NCI-H2107 (cell line): Measurements from ENCODE around the gene PIGQ.

ENCODE experiments used
- DNase-seq: peaks from one replicate; lab custom pipeline; 2025; lab: John Stamatoyannopoulos, UW

Gene PIGQ

DNA sequence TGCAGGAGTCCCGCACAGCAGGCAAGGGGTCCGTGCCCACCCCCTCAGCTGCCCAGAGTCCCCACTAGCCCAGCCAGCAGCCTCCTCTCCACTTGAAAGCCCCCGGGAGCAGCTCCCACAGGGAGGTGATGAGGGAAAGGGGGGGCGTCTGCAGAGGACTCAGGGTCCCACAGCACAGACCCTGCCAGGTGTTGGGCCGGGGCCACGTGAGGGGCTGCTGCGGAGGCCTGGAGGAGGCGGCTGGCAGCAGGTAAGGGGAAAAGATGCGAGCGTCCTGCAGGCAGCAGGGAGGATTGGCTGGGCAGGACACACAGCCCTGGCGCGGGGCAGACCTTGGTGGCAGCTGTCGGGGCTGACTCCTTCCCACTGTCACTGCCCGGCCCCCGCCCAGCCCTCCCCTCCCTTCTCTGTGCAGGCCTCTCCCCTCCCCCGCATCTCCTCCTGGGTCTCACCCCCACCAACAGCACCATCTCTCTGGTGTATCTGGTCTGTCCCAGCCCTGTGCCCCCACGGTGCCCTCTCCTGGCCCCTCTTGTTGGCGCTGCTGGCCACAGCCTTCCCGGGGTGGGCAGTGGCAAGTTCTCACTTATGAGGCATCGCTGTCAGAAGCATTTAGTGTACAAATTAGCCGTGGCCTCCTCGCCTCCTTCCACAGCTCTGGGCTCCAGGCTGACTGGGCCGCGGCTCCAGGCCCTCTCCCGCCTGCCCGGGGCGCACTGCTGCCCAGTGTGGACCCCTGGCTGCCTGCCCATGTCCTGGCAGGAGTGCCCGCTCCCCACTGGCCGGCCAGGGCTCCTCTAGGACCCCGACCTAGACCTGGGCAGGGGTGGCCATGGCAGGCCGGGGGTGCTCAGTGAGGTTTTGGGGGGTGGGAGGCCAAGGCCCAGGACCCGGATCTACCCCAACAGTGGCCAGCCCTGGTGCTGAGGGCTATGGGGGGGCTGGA lies 14.0 kb upstream of the PIGQ start:
- no peak for DNase-seq

DNA sequence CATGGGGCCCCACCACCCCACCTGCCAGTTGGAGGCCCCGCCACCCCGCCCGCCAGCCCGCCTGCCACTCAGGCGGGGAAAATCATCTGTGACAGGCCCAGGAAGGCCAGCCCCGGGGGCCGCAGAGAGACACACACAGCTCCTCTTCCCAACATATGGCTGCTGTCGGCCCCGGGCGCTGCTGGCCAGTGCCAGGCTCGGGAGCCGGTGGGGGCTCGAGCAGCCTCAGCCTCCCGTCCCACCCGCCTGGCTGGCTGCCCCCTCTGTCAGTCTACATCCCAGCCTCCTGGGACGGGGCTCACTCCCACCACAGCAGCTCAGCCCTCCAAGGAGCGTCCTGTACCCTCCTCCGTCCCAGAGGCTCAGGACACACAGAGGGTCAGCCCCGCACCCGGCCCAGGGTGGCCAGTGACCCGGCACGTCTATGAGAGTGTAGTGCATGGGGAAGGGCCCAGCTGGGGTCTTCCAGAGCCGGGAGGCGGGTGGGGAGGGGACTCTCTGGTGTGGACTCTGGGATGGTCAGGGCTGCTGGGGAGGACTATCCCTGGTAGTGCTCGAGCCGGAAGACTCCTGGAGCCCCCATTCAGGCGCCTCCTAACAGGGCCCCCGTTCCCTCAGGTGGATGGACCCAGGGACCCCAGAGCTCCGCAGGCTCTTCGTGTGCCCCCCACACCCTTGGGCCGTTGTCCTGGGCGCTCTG lies 13.1 kb upstream of the PIGQ start:
- no peak for DNase-seq

DNA sequence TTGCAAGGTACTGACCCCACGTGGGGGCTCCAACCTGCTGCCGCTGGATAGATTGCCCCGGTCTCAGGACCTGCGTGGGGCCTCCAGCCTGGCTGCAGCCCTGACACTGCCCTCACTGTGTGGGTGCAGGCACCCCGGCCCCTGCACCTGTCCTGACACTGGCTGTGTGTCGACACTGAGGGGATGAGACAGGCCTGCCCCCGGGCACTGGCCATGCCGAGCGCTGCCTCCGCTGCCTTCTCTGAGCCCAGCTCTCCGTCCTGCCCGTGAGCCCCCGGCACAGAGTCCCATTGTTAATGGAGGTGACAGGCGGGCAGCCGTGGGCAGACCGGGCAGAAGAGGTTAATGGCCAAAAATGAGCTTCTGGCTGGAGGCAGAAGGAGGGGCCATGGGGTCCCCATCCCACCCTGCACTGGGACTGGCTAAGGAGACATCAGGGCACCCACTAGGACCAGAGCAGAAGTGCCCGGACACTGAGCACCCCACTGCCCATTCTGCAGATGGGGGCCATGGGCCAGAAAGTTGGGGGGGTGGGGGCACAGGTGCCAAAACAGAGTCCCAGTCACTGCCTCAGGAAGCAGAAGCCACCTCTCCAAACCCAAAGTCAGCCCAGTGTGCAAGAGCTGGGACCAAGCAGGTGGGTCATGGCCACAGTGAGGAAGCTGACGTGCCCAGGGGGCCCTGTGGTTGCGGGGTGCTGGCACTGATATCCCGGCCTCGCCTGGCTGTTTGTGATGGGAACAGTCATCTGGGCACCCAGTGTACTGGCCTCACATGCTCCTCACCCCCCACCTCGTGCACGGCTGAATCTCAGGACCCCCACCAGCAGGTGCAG lies 12.1 kb upstream of the PIGQ start:
- DNase-seq: no peak

DNA sequence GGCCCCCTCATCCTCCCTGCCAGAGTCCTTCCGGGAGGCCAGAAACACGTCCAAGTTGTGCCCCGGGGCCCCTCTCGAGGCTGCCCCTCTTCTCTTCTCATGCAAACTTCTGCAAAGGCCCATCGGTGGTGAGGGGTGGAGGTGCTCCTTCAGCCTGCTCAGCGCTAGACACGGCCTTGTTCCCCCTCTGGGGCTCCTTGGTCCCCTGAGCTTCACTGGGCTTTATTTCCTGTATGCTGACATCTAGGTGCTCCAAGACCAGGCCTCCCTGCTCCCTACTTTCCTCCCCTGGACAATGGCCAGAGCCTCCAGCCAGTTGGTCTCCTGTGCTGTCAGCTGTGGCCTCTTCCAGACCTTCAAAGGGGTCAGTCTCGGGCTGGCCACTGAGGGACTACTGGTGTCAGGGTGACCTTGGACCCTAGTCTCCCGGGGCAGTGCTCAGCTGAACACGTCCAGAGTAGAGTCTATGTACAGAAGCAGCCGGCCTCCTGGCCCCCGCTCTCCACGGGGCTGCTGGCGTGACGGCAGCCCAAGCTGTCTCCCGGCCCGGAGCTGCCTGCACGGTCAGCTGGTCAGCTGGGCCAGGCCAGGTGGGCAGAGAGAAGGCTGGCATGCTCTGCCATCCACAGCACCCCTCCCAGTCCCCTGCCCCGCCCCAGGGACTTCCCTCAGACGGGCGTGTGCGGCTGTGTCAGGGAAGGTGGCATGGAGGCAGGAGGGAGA lies 11.3 kb upstream of the PIGQ start:
- no peak for DNase-seq

DNA sequence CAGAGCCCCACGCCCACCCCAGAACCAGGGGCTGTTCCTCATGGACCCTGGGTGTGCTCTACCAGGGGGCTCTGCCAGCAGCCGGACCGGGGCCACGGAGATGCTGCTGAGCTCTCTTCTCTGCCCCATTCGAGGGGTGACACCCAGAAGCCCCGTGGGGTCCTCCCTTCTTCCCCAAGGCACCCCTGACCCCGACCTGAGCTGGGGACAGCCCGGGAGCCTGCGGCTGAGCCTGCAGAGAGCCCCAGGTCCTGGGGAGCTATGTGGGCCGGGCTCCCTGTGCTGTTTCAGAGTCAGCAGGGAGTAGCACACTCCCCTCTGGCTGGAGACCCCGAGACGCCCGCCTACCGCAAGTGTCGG lies 10.8 kb upstream of the PIGQ start:
- no peak for DNase-seq

DNA sequence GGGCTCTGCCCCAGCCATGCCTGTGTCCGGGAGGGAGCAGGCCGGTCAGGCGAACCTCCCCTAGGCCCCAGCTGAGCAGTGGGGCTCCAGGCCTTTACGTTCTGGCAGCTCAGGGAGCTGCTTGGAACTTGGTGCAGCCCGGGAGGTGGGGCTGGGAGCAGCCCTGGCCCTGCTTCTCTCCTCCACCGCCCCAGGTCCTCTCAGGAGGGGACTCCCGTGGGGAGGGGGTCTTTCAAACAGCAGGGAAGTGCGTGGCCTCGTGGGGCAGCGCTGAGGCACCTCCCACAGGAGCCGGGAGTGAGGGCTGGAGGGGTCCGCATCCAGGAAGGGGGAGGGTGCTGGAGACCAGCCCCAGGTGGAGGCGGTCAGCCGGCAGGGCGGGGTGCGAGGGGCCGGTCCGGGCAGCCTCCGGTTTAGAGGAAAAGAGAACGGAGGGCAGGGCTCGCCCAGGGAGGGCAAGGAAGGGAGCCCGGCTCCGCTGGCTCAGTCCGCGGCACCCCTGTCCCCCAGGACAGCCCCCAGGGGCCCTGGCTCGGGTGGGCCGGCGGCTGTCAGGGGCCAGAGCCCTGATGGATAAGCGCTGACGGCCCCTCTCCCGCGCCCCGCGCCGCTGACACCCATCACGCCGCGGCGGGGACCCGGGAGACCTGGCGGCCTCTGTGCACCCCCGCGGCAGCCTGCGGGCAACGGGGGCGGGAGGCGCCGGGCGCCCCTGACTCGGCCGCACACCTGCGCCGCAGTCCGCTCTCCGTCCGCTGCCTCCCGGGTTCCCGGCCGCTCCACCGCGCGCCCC lies 10.2 kb upstream of the PIGQ start:
- DNase-seq: no peak

DNA sequence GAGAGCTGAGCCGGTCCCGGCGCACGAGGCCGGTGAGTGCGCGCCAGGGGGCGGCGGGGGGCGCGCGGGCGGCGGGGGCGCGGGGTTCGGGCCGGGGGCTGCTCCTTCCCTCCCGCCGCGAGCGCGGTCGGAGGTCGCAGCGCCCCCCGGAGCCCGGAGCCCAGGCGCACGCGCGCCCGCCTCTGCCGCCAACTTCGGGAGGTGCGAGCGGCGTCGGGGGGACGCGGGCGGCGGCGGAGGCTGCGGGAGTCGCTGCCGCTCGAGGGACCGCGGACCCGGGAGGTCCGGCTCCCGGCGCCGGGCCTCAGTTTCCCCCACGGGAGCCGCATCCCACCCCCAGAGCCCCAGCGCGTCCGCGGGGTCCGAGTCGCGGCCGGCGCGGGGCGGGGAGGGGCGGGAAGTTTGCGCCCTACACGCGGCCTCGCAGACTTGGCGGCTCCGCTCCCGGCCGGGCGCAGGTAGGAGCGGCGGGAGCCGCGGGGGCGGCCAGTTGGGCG lies 9.5 kb upstream of the PIGQ start, which contains the start of gene PRR35:
Gene PRR35, plus strand, starts transcription at position 191 of the 497 bp plus-strand sequence. CDS start 2,901 bp downstream, outside the sequence.
- no peak for DNase-seq

DNA sequence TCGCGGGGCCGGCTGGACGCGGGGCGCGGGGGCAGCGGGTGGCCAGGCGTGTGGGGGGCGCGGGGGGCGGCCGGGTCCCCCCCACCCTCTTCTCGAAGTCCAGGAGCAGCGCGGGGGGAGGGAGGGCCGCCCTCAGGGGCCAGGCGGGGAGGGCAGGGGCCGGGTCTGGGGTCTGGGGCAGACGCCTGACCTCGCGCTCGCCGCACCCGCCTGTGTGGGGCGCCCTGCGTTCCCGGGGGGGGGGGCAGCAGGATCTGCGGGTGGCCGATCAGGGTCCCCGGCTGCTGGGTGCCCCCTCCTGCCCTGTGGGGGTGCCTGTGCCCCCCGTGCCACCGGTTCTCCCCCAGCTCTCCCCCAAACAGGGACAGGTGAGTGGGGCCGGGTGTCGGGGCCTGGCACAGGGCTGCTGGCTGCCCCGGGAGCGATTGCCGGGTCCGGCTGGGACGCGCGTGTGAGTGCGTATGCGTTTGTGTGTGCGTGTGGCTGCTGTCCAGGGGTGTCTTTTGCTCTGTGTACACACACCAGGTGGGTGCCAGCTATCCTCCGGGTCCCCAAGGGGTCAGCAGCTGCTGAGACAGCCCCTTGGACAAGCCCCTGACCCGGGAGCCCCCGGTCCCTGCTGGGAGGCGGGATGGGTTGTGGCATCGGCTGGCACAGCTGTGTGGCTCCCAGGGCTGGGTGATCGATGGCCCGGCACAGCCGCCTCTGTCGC lies 8.9 kb upstream of the PIGQ start:
- DNase-seq: no peak

DNA sequence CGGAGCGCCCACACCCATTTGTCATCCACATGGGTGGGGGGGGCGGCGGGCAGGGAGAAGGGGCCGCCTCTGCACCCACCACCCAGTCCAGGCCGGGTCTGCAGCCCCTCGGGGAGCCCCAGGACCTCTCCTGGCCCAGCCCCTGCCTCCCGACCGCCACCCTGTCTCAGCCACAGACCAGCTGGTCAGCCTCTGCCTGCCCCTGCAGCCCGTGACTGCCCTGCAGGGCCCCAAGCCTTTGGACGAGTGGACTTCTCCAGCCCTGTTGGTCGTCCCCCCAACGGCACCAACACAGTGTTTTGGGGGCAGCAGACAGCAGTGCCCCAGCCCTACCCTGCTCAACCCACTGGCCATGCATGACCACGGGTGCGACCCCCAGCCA lies 8.4 kb upstream of the PIGQ start:
- no peak for DNase-seq

DNA sequence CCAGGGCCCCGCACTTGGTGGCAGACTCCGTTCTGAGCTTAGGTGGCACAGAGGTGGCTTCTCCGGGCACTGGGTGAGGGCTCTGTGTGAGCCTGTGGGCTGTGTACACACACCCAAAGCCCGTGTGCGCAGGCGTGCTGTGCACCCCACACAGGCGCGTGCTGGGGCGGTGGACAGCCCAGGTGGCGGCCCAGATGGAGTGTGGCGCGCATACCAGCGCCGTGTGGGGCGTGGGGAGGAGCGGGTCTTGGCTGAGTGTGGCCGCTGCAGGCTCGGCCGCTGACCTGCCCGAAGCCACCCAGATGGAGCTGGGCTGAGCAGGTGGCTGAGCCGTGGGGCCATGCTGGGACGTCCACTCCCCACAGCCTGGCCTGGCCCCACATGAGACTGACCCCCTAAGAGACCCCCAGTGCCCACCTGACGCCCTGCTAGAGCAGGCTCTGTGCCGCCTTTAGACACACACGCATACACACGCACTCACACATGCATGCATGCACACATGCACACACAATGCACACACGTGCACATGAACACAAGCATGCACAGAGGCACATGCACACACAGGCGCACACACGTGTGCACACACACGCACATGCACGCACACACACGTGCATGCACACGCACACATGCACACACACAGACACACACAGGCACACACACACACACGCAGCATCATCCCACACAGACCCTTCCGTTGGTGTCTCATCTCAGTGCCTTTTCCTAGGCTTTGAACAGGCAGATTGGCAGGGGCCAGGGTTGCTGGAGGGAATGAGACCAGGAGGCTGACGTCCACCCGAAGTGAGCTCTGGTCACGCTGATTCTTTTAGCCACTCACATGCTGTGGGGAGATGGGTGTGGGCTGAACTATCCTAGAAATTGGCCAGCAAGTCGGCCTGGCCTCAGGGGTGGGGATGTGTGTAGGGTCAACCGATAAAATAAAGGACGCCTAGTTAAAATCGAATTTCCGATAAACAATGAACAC lies 7.5 kb upstream of the PIGQ start:
- DNase-seq: no peak

DNA sequence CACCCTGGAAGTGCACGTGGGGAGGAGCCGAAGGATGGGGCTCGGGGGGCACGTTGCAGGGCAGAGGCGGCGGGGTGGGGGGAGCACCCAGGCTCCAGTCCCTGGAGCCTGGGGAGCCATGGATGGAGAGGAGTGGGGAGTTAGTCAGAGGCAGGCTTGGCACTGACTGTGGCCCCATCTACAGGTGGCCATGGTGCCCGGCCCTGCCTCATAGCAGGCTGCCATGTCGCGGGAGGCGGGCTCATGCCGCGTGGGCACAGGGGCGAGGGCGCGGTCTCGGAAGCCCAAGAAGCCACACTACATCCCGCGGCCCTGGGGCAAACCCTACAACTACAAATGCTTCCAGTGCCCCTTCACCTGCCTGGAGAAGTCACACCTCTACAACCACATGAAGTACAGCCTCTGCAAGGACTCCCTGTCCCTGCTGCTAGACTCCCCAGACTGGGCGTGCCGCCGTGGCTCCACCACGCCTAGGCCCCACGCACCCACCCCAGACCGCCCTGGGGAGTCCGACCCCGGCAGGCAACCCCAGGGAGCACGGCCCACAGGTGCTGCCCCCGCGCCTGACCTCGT lies 6.6 kb upstream of the PIGQ start:
- DNase-seq: no peak

DNA sequence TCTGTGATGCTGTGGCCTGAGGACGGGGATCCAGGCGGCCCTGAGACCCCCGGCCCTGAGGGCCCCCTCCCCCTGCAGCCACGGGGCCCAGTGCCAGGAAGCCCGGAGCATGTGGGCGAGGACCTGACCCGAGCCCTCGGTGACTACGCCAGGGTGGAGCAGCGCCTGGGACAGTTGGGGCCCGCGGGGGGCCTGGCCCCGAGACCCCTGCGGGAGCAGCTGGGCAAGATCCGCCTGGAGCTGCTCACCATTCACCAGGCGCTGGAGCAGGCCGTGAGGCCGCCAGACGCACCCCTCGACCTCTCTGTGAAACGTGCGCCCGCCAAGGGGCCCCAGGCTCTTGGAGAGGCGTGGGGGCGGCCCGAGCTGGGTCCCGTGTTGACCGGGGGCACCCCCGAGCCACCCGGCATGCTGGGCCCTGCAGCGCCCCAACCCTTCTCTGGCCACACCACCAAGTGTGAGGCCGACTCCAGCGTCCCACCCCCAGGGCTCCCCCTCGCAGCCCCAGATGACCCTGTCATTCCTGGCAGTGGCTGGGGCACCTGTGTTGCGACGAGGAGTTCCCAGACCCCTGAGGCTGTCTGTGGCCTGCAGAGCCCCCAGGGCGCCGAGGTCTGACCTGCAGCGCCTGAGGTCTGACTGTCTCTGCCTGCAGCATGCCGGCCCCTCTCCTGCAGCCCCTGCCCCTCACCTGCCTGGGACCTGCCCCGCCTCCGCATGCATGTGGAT lies 4.9 kb upstream of the PIGQ start:
- no peak for DNase-seq

DNA sequence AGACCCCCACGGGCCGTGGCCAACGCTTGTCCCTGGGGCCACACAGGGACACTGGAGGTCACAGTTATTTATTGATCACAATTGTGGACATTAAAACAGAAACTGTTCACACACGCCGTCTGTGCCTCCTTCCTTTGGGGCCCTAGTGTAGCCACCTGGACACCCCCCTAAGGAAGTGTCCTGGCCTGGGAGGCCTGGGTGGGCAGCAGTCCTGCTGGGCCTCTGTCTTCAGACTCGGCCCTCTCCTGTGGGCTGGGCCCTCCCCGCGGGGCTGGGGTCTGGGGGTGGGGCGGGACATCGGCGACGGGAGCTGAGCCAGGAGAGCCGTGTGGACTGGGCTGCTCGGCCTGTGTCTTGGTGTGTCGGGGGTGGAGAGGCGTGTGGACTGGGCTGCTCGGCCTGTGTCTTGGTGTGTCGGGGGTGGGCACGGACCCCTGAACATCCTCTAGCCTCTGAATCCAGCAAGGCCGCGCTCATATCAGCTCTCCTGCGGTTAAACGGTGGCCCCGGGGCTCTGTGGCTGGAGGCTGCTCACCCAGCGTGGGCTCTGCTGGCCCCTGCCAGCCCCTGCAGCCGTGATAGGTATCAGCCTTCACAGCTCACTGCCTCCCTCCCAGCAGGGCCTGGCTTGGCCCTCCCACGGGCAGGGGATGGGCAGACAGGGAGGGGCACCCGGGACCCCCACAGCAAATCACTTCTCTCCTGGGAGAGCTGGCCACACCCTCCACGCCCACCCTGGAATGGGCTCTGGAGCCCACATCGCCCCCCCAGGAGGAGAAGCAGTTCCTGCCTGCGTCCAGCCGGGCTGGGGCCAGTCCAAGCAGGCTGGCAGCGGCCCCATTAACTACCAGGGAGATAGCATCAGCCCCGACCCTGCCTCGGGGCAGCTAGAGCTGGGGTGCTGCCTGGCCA lies 4.1 kb upstream of the PIGQ start:
- no peak for DNase-seq

DNA sequence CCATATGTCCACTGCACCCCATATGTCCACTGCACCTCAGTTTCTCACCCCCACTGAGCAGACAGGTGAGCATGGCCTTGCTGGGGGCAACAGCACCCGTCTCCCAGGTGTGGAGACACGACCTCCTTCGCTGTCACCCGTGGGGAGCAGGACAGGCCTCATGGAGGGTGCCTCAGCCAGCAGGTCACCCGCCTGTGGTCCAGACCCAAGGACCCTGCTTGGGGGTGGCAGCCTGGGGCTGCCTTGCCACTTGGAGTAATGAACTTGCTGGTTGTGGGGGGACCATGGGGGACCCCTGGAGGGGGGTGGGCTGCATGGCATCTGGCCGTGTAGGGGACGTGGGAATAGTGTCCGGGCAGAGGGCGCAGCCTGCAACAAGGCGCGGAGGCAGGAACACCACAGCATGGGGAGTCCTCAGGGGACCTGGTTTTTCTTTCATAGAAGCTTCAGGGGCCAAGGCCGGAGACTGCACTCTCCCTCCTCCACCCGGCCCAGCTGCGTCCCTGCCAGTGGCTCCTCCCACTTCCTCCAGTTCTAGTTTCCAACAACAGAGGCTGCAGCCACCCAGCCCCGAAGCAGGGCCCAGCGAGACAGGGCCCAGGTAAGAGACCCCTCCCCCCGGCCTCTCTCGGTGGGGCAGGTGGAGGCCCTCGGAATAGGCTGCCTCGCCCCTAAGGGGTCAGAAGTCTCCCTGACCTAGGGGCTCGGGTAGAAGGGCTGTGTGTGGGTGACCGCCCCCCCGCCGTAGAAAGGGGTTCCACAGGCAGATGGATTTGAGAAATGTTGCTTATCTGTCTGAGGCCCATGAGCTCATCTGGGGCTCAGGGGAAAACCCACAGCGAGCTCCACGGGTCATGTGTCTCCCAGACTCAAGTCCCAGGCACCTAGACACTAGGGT lies 3.0 kb upstream of the PIGQ start, which contains the start of gene NHLRC4:
Gene NHLRC4, plus strand, starts transcription at position 531 of the 898 bp plus-strand sequence. CDS start 1,043 bp downstream, outside the sequence.
- no peak for DNase-seq
